GM18502 (cell line): ENCODE data around the gene ZNF680.
"Not testable (repeated sequence)": the region's sequence is repeated elsewhere in the genome, so short reads cannot be mapped to it uniquely, and the experiment has no call there.

Experiments
- ATAC-seq: cut with Tn5 transposase; IDR thresholded peaks from one replicate; pipeline ENCODE4 v1.9.1; 2021; ENCODE audit warnings: mild to moderate bottlenecking; ENCODE audit not compliant: unreplicated experiment, poor library complexity

The ZNF680 gene

GRCh38 chr7:64557601-64558322 lies 5.1 kb downstream of the ZNF680 start:
- no peak for ATAC-seq

GRCh38 chr7:64555046-64555445 lies 7.8 kb downstream of the ZNF680 start:
- no peak for ATAC-seq

DNA sequence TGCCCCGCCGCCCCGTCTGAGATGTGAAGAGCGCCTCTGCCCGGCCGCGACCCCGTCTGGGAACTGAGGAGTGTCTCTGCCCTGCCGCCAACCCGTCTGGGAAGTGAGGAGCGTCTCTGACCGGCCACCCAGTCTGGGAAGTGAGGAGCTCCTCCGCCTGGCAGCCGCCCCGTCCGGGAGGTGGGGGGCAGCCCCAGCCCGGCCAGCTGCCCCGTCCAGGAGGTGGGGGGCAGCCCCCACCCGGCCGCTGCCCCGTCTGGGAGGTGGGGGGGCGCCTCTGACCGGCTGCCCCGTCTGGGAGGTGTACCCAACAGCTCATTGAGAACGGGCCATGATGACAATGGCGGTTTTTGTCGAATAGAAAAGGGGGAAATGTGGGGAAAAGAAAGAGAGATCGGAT lies 8.7 kb downstream of the ZNF680 start:
- not testable (repeated sequence) for ATAC-seq

- no peak for ATAC-seq
Measured at GRCh38 chr7:64551375-64552142, 11.3 kb downstream of the ZNF680 start.

DNA sequence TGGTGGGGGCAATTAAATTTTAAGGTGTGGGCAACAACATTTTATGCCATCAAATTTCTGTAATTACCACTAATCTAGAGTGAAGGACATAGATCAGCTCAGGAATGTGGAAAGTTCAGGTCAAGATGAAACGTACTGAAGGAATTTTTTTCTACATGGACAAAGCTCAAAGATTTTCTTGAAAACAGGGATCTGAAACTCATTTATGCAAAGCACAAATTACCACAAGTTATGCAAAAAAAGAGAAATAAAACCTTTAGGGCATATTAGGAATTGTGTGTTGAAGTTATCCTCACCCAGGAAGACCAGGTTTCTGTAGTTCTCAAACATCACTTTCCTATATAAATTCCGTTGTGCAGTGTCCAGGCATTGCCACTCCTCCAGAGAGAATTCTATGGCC lies 18.9 kb downstream of the ZNF680 start:
- ATAC-seq: no peak

DNA sequence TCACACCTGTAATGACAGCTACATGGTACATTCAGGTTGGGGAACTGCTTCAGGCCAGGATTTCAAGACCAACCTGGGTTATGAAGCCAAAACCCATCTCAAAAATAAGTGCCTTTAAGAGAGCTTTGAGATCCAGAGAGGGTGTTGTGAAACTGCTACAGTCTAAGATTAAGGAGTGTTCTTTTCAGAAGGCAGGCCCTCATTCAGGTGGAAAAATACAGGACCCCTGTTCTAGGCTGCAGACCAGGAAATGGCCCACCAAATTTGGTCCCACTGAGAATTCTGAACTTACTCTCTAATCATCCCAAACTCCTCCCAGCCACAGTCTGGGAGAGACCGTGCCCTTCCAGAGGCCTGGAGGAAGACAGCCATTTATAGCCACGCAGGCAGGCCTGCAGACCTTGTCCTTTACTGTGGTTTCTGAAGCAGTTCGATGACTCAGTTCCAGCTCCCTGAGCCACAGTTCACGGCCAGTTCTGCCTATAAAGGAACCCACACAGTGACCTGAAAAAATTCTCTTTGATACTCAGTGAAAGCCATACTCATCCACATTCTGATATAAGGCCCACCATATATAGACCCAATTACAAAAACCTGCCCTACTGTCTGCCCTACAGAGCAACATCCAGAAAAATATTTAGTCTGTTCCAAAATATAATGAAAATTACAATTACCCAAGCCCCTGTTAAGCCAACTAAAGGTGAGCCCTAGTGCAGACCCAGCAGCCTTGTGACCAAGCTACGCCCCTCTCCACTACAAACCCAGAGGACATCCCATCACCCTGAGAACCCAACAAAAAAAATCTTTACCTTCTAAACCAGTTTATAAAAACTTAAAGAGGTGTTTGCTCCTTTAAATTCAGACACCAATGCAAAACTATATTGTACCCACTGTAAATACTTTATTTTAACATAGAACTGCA lies 21.2 kb downstream of the ZNF680 start:
- no peak for ATAC-seq

DNA sequence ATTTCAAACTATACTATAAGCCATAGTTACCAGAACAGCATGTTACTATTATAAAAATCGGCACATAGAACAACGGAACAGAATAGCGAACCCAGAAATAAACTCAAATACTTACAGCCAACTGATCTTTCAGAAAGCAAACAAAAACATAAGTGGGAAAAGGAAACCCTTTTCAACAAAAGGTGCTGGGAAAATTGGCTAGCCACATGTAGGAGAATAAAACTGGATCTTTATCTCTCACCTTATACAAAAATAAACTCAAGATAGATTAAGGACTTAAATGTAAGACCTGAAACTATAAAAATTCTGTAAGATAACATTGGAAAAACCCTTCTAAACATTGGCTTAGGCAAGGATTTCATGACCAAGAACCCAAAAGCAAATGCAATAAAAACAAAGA lies 29.1 kb downstream of the ZNF680 start:
- no peak for ATAC-seq

- no peak for ATAC-seq
Measured at GRCh38 chr7:64528770-64529169, 34.1 kb downstream of the ZNF680 start.

GRCh38 chr7:64521409-64521984 lies 41.4 kb downstream of the ZNF680 start:
- no peak for ATAC-seq

GRCh38 chr7:64516451-64516850 lies 46.4 kb downstream of the ZNF680 start:
- no peak for ATAC-seq

DNA sequence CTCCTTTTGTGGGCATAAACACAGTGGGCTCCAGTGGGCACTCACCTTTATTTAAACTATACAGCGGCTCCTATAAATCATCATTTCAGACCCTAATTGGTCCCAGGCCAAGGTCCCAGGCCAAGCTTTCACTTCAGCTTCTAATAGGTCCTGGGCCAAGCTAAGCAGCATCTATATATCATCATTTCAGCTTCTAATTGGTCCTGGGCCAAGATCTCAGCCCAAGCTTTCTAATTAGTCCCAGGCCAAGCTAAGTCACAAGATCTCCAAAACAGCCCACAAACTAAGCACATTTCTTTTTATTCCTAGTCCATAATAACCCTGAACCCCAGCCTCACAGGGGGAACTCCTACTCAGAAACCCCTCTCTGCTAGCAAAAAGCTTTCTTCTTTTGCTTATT lies 47.1 kb downstream of the ZNF680 start:
- ATAC-seq: no peak

- no peak for ATAC-seq
Measured at GRCh38 chr7:64515330-64515729, 47.5 kb downstream of the ZNF680 start.

GRCh38 chr7:64509583-64509982 lies 53.3 kb downstream of the ZNF680 start:
- no peak for ATAC-seq

DNA sequence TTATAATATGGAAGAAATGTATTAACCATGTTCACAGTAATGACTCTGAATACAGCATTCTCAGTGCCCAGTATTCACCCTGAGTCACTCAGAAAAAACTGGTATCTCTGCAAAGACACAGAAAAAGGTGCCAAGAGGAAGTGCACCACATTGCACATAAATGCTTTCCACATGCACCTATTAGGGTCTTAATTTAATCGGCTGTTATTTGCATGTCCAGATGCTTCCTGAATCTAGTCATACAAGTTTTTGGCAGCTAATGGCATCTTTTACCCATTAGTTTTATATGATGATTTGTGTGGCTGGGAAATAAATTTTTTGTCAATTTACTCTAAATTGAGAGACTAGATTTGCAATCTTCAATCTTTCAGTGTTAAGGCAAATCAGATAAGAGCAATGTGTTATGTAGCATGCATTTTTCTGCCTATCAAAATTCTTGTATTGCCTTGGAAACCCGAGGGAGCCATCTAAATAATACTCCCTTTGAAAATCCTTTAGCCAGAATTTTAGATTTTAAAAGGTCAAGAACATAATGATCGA lies 58.2 kb downstream of the ZNF680 start:
- no peak for ATAC-seq

DNA sequence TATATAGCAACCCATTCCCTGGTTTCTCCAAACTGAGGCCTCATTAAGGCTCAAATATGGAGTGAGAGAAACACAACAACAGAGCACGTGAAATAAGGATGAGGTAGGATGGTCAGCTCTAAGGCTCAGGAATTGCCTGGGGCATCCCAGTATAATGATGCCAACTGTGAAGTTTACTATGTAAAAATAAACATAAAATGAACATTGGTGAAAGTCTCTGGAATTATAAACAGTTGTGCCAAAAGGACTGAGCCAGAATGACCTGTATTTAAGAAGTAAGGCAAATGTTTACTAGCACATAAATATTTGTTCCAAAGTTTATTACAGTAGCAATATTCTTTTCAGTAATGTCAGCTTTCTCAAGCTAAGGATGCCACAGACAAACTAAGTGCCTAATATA lies 64.6 kb downstream of the ZNF680 start:
- ATAC-seq: no peak

GRCh38 chr7:64494912-64495461 lies 67.9 kb downstream of the ZNF680 start:
- no peak for ATAC-seq

DNA sequence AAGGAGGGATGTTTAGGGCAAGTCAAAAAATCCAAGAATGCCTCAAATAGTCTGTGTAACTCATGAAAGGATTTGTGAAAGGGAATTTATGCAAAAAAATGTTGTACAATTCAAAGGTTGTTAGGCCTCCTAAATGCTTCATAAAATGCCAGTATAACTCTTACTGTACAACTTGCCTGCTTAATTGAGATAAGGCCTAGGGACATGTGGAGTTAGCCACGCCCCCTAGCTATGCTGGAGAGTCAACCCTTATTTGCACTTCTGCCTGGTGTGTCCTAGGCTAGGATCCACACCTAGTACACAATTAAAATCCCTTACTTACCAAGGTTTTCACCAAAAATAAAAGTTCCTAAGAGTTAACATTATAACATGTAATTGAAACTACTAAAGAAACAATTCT lies 77.2 kb downstream of the ZNF680 start:
- ATAC-seq: no peak
